SK-N-MC (cell line): Measurements from ENCODE around the gene PSMB3.

ENCODE experiments used
- EZH2 ChIP-seq: fragments of 200-600 bp; sonication (generic); IDR thresholded peaks from one replicate; pipeline ENCODE4 v1.6.1; 2017; ENCODE audit warnings: antibody characterized with exemption
- POLR2AphosphoS5 ChIP-seq: IDR thresholded peaks from 2 replicates; pipeline ENCODE4 v1.6.1; 2012; ENCODE audit warnings: mild to moderate bottlenecking, low read depth, low read length, borderline replicate concordance

DNA sequence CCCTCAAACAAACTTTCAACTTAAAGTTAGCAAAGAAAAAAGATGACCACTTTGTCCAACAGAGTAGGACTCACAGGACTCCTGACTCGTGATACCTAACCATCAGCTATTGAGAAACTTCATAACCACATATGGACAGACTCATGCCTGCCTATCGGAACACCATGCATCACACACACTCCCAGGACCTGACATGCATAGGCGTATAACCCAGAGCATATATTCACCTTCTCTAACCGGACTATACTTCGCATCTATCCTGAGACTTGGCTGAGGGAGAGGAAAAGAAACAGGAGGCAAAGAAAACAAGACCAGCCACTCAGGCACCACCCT, 44.6 kb downstream of the PSMB3 start:
- TF ChIP-seq EZH2: no peak
- no peak for TF ChIP-seq POLR2AphosphoS5
